Parathyroid adenoma (tissue), 2 donors: Measurements from ENCODE around the gene TCF4.

Source experiments
- H2AFZ ChIP-seq: fragments of 300-600 bp; sonication (generic); one replicate; pipeline ENCODE4 v1.7.0; 2017; ENCODE audit warnings: antibody characterized with exemption, mild to moderate bottlenecking
- H3K27ac ChIP-seq: fragments of 300-600 bp; sonication (generic); one replicate; pipeline ENCODE4 v1.7.0; 2017
- H3K27me3 ChIP-seq: fragments of 300-600 bp; sonication (generic); one replicate; pipeline ENCODE4 v1.7.0; 2017; ENCODE audit warnings: low read length; ENCODE audit not compliant: control insufficient read depth, insufficient read depth
- H3K36me3 ChIP-seq: fragments of 300-600 bp; sonication (generic); one replicate; pipeline ENCODE4 v1.7.0; 2017; ENCODE audit warnings: low read length; ENCODE audit not compliant: control insufficient read depth, insufficient read depth
- H3K4me1 ChIP-seq: fragments of 300-600 bp; sonication (generic); one replicate; pipeline ENCODE4 v1.7.0; 2017; ENCODE audit warnings: control low read depth
- H3K4me2 ChIP-seq: fragments of 300-600 bp; sonication (generic); one replicate; pipeline ENCODE4 v1.7.0; 2017; ENCODE audit warnings: low read length
- H3K4me3 ChIP-seq: fragments of 300-600 bp; sonication (generic); one replicate; pipeline ENCODE4 v1.7.0; 2017; ENCODE audit warnings: low read depth, low read length
- H3K79me2 ChIP-seq: fragments of 300-600 bp; sonication (generic); one replicate; pipeline ENCODE4 v1.7.0; 2017; ENCODE audit warnings: control low read depth
- H3K9ac ChIP-seq: fragments of 300-600 bp; sonication (generic); one replicate; pipeline ENCODE4 v1.7.0; 2017; ENCODE audit warnings: mild to moderate bottlenecking
- H3K9me3 ChIP-seq: fragments of 300-600 bp; sonication (generic); one replicate; pipeline ENCODE4 v1.7.0; 2017; ENCODE audit warnings: low read length; ENCODE audit not compliant: control insufficient read depth
- CTCF ChIP-seq: fragments of 300-600 bp; sonication (generic); IDR thresholded peaks from one replicate; pipeline ENCODE4 v1.7.0; 2017; ENCODE audit warnings: antibody characterized with exemption, mild to moderate bottlenecking
- donor health status: primary hyperparathyroidism.

Gene TCF4

GRCh38 chr18:55328301-55328700, 259.7 kb downstream of the TCF4 start:
- no peak for TF ChIP-seq CTCF
- H2AFZ ChIP-seq, result no peak overlapping the region
- no peak overlapping the region for H3K4me3 ChIP-seq
- no peaks in the 10 kb centered on the region for H3K79me2 ChIP-seq
- H3K4me1 ChIP-seq, result peaks cover 4% of the 10 kb centered on the region
- no peaks in the 10 kb centered on the region for H3K27me3 ChIP-seq
- no peak overlapping the region for H3K4me2 ChIP-seq
- no peaks in the 10 kb centered on the region for H3K9me3 ChIP-seq
- H3K36me3 ChIP-seq, result no peaks in the 10 kb centered on the region
- no peak overlapping the region for H3K9ac ChIP-seq
- H3K27ac ChIP-seq, result peak overlapping the region; percentile 46

GRCh38 chr18:55327454-55327853, 260.5 kb downstream of the TCF4 start:
- Histone ChIP-seq H3K79me2 (no peaks in the 10 kb centered on the region), H3K27ac (peak overlapping the region; percentile 46), H3K27me3 (no peaks in the 10 kb centered on the region), H2AFZ (no peak overlapping the region), H3K4me3 (no peak overlapping the region), H3K4me1 (peaks cover 4% of the 10 kb centered on the region), H3K36me3 (no peaks in the 10 kb centered on the region), H3K9me3 (no peaks in the 10 kb centered on the region), H3K9ac (no peak overlapping the region), H3K4me2 (no peak overlapping the region)
- TF ChIP-seq CTCF, result no peak

GRCh38 chr18:55326134-55326533, 261.9 kb downstream of the TCF4 start:
- TF ChIP-seq CTCF, result no peak
- H3K36me3 ChIP-seq, result no peaks in the 10 kb centered on the region
- H3K27ac ChIP-seq, result no peak overlapping the region
- no peak overlapping the region for H2AFZ ChIP-seq
- H3K79me2 ChIP-seq, result no peaks in the 10 kb centered on the region
- H3K9me3 ChIP-seq, result no peaks in the 10 kb centered on the region
- H3K4me3 ChIP-seq, result no peak overlapping the region
- H3K9ac ChIP-seq, result no peak overlapping the region
- H3K27me3 ChIP-seq, result no peaks in the 10 kb centered on the region
- H3K4me1 ChIP-seq, result peaks cover 4% of the 10 kb centered on the region
- no peak overlapping the region for H3K4me2 ChIP-seq

GRCh38 chr18:55324166-55324565, 263.8 kb downstream of the TCF4 start:
- H3K4me2 ChIP-seq, result no peak overlapping the region
- no peaks in the 10 kb centered on the region for H3K36me3 ChIP-seq
- no peak overlapping the region for H3K27ac ChIP-seq
- H2AFZ ChIP-seq, result peak overlapping the region; percentile 67
- no peaks in the 10 kb centered on the region for H3K79me2 ChIP-seq
- no peak for TF ChIP-seq CTCF
- H3K9ac ChIP-seq, result no peak overlapping the region
- H3K9me3 ChIP-seq, result no peaks in the 10 kb centered on the region
- H3K4me1 ChIP-seq, result peaks cover 4% of the 10 kb centered on the region
- H3K27me3 ChIP-seq, result no peaks in the 10 kb centered on the region
- H3K4me3 ChIP-seq, result no peak overlapping the region

GRCh38 chr18:55323051-55323994, 264.7 kb downstream of the TCF4 start:
- Histone ChIP-seq H3K79me2 (no peaks in the 10 kb centered on the region), H3K36me3 (no peaks in the 10 kb centered on the region), H3K27ac (peak overlapping the region; percentile 32), H3K27me3 (no peaks in the 10 kb centered on the region), H3K4me2 (no peak overlapping the region), H3K4me1 (peaks cover 4% of the 10 kb centered on the region), H3K9me3 (no peaks in the 10 kb centered on the region), H3K4me3 (peak overlapping the region; percentile 64), H2AFZ (peak overlapping the region; percentile 67), H3K9ac (no peak overlapping the region)
- TF ChIP-seq CTCF, result no peak
